ENCODE data around the gene OXCT2.
"Not testable (repeated sequence)": the region's sequence is repeated elsewhere in the genome, so short reads cannot be mapped to it uniquely, and the experiment has no call there.

OXCT2 gene

DNA sequence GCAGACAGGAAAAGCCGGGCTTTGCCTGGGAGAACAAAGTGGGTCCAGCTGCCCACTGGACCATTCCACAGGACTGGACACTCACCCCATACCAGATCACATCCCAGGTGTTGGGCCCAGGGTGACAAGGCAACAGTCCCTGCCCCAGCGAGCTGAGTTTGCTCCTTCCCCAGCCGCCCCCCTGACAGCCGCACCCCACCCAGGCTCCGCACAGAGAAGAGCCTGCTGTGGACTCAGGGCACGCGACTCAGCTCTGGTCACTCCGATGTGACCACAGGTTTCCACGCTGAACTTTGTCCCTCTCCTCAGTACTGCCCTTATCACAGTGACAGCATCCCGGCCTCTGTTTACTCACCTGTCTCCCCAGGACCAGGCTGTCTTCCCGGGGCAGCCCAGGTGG, 16.3 kb upstream of the OXCT2 start:
- no peak for DNase-seq (ENCODE audit: low read depth)

GRCh38 chr1:39787108-39787375, 15.9 kb upstream of the OXCT2 start:
- DNase-seq (ENCODE audit: low read depth) = not testable (repeated sequence)

DNA sequence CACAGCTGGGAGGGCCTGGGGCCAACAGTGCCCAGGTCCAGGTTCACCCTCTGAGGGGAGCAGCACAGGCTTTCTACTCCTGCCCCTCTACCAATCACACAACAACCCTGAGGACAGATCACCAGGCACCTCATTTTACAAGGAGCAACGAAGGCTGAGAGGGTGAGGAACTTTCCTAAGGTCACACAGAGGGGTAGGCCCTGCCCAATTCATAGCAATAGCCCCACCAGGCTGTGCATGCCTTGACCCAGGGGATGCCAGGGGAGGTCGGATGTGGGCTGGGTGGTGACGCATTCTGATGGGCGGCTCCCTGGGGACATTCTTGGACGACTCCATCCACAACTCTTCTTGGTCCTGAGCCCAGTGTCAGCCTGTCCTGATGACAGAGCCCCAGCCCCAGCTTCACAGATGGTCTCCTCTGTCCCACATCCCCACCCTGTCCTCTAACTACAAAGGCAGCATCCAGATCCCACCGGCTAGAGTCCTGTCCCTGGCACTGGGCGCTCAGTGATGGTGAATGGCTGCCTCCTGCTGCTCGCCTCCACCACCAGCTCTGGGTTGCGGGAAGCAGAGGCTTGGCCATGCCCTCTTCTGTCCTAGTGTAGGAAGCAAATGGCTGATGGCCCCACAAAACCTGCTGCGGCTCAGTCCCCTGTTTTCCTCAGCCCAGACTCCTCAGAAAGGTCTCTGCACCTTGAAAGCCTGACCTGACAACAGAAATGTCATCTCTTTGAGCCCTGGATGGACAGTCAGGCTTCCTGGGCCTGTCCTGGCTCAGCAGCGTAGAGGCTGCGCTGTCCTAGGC, 15.4 kb upstream of the OXCT2 start:
- DNase-seq (ENCODE audit: low read depth) = not testable (repeated sequence)

DNA sequence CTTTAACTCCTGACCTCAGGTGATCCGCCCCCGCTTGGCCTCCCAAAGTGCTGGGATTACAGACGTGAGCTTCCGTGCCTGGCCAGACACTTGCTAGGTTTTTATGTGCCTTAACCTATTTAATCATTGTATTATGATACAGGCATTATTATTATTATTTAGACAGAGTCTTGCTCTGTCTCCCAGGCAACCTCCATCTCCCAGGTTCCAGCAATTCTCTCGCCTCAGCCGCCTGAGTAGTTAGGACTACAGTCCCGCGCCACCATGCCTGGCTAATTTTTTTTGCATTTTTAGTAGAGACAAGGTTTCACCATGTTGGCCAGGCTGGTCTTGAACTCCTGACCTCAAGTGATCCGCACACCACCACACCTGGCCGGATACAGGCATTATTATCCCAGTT, 11.5 kb upstream of the OXCT2 start:
- DNase-seq (ENCODE audit: low read depth) = not testable (repeated sequence)

- no peak for DNase-seq (ENCODE audit: low read depth)
These were observed 11.0 kb upstream of the OXCT2 start for GRCh38 chr1:39782103-39782502.

DNA sequence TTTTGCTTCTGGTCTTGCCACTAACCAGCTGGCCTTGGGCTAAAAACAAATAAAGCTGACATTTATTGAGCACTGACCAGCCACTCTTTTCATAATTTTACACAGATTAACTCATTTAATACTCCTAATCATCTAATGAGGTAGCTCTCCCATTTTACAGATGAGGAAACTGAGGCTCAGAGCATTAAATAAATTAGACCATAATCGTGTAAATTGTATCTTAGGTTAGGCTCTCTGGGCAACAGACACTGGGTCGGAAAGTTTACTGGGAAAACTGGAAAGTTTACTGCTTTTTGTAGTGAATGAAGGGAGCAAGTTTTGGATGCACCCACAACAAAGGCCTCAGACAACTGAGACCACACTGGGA, 10.2 kb upstream of the OXCT2 start:
- no peak for DNase-seq (ENCODE audit: low read depth)

DNA sequence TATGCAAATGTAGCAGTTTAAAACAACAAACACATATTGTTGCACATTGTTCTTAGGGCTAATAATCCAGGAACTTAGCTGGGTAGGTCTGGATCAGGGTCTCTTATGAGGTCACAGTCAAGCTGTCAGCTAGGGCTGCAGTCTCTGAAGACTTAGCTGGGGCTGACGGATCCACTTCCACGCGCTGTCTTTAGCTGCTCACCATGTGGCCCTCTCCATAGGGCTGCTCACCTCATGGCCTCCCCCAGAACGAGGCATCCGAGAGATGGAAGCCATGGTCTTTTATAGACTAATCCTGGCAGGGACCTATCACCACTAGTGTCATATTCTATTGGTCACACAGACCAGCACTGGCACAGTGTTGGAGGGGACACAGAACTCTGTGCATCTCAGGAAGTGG, 8.7 kb upstream of the OXCT2 start:
- DNase-seq (ENCODE audit: low read depth) = no peak

GRCh38 chr1:39779137-39779536, 8.0 kb upstream of the OXCT2 start:
- DNase-seq (ENCODE audit: low read depth) = no peak

GRCh38 chr1:39778463-39779099, 7.4 kb upstream of the OXCT2 start:
- not testable (repeated sequence) for DNase-seq (ENCODE audit: low read depth)

- not testable (repeated sequence) for DNase-seq (ENCODE audit: low read depth)
These were observed 6.7 kb upstream of the OXCT2 start for GRCh38 chr1:39777896-39778295.

GRCh38 chr1:39777306-39777705, 6.2 kb upstream of the OXCT2 start:
- no peak for DNase-seq (ENCODE audit: low read depth)

- DNase-seq (ENCODE audit: low read depth) = no peak
These were observed 5.7 kb upstream of the OXCT2 start for GRCh38 chr1:39776886-39777285.

DNA sequence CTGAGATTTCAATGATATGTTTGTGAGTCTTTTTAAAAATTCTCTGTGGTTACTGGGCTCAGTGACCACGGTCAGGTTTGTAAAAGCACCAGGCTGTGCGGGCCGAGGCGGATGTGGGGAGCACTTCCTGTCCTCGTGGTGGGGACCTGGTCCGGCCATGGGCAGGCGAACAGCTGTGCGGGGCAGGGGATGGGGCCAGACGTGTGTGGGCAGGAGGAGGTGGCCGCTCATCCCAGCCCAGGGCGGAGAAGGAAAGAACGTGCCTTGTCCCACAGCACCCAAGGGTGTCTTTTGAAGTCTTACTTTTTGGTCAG, 5.2 kb upstream of the OXCT2 start:
- no peak for DNase-seq (ENCODE audit: low read depth)

- DNase-seq (ENCODE audit: low read depth) = not testable (repeated sequence)
These were observed 4.7 kb upstream of the OXCT2 start for GRCh38 chr1:39775676-39776399.

- DNase-seq (ENCODE audit: low read depth) = not testable (repeated sequence)
These were observed 4.0 kb upstream of the OXCT2 start for GRCh38 chr1:39775141-39775540.

- DNase-seq (ENCODE audit: low read depth) = not testable (repeated sequence)
These were observed 2.3 kb upstream of the OXCT2 start for GRCh38 chr1:39773369-39773979.

DNA sequence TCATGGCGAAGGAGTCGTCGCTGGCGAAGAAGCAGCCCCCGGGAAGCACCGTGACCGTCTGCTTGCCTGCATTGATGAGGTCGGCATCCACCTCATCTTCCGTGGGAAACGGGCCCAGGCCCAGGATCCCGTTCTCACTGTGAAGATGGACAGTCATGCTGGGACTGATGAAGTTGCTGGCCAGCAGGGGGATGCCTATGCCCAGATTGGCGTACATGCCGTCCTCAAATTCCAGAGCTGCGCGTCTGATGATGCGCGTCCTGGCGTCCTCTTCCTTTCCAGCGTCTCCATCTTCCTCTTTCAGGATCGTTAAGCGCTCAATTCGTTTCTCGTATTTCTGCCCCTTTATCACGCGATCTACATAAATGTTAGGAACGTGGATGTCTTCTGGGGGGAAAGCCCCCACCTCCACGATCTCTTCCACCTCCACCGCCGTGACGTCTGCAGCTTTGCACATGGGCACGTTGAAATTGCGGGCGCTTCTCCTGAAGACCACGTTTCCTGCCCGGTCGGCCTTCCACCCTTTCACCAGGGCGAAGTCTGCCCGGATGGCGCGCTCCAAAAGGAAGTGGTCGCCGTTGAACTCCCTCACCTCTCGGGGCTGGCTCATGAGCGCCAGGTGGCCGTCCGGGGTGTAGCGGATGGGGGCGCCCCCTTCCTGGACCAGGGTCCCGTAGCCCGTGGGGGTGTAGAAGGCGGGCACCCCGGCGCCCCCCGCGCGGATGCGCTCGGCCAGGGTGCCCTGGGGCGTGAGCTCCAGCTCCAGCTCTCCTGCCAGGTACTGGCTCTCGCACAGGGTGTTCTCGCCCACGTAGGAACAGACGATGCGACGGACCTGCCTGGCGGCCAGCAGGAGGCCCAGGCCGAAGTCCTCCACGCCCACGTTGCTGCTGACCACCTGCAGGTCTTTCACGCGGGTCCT, 787 bp downstream of the OXCT2 start:
- DNase-seq (ENCODE audit: low read depth) = not testable (repeated sequence)

- DNase-seq (ENCODE audit: low read depth) = not testable (repeated sequence)
These were observed 1.6 kb downstream of the OXCT2 start for GRCh38 chr1:39769502-39769901.

GRCh38 chr1:39766466-39766865, 4.7 kb downstream of the OXCT2 start:
- DNase-seq (ENCODE audit: low read depth) = not testable (repeated sequence)

DNA sequence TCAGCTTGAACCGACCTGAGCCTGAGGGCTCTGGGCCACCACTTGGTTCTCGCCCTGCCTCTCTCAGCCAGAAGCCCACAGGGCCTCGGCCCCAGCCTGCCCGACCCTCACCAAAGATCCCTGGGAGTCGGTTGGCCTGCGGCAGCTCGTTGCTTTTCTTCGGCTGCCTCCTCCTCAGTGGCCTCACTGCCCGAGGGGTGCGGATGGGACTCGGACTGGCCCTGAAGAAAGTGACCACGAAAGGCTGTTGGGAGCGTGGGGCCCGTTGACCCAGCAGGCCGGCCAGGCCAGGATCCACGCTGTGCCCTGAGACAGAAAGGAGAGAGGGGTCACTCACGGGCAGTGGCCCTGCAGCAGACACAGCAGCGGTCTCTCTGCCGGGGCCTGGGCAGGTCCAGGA, 6.6 kb downstream of the OXCT2 start:
- DNase-seq (ENCODE audit: low read depth) = not testable (repeated sequence)

GRCh38 chr1:39763619-39764374, 7.4 kb downstream of the OXCT2 start:
- not testable (repeated sequence) for DNase-seq (ENCODE audit: low read depth)
